ENCODE results near the gene CPLX4.

DNA sequence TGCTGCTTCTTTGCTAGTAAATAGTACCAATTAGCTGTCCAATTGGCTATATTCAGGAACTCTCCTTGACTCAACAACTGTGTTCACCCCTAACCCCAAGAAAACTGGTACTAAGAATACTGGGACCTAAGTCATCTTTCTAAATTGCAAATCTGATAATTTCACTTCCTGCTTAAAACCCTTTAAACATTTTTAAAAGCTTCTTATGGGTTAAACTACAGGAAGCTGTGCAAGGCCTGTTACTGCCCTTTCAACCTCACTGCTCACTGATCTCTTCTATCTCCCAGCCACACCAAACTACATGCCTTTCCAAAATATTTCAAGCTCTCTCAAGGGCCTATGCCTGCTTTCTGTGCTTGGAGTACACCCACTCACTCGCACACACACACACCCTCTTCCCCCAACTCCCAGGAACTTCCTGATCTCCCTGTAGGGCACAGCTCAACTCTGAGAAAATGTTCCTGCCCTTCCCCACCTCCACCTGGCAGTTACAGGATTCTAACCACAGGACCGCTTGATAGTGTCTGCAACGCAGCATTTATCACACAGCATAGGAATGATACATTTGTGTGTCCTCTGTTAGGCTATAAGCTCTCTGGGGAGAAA is 33.9 kb upstream of the CPLX4 start:
- TF ChIP-seq, protein P1, sequence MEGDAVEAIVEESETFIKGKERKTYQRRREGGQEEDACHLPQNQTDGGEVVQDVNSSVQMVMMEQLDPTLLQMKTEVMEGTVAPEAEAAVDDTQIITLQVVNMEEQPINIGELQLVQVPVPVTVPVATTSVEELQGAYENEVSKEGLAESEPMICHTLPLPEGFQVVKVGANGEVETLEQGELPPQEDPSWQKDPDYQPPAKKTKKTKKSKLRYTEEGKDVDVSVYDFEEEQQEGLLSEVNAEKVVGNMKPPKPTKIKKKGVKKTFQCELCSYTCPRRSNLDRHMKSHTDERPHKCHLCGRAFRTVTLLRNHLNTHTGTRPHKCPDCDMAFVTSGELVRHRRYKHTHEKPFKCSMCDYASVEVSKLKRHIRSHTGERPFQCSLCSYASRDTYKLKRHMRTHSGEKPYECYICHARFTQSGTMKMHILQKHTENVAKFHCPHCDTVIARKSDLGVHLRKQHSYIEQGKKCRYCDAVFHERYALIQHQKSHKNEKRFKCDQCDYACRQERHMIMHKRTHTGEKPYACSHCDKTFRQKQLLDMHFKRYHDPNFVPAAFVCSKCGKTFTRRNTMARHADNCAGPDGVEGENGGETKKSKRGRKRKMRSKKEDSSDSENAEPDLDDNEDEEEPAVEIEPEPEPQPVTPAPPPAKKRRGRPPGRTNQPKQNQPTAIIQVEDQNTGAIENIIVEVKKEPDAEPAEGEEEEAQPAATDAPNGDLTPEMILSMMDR (IDR thresholded peaks at IDR 0.05) = no peak
- TF ChIP-seq POLR2A (IDR thresholded peaks at IDR 0.05) = no peak

Measured in heart left ventricle (tissue), 13 donors.